Glomerular visceral epithelial cell (primary cell): ENCODE results near the gene PTPRA.
"Not testable (repeated sequence)": the region's sequence is repeated elsewhere in the genome, so short reads cannot be mapped to it uniquely, and the experiment has no call there.

Experiments
- DNase-seq: peaks from one replicate; pipeline ENCODE4 v3.0.0-alpha.2; 2016; ENCODE audit errors: extremely low spot score

PTPRA gene

DNA sequence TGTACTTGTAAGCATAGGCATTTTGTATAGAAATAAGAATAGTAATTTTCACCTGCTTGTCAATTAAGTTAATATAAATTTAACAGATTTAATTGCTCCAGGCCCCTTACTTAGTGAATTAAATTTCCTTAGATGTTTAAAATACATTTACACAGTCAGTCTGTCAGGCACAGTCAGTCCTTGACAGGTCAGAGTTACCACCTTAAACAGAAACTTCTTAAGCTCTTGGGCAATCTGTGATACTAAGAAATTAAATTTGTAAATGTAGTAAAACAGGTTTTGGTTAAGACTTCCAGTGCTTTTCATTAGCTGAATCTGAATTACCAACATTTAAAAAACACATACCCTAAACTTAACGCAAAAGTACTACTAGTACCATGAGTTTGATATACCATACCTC lies 15.9 kb downstream of the PTPRA start:
- no peak for DNase-seq

DNA sequence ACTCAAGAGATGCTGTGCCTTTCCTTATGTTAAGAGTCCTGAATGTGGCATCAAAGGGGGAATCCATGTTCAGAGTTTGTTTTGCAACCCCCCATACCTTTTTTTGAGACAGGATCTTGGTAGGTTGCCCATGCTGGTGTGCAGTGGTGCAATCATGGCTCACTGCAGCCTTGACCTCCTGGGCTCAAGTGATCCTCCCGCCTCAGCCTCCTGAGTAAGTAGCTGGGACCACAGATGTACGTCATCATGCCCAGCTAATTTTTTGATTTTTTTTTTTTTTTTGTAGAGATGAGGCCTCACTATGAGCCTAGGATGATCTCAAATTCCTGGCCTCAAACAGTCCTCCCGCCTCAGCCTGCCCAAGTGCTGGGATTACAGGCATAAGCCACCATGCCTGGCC lies 16.5 kb downstream of the PTPRA start:
- no peak for DNase-seq

DNA sequence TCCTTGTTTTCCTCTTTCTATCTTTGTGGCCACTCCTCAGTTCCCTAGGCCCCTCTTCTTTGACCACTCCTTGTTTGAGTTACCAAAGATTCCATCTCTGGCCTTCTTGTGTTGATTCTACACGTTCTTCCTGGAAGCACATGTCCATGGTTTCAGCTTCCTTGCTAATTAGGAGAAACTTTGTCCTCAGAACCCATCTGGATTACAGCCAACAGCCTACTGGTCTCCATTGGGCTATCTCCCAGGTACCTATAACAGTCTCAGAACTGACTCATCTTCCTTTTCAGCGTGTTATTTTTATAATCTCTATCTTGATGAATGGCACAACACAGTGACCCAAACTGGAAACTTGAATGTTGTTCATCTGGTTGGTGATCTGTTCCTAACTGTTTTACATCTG lies 17.5 kb downstream of the PTPRA start:
- peak; percentile 26 for DNase-seq

DNA sequence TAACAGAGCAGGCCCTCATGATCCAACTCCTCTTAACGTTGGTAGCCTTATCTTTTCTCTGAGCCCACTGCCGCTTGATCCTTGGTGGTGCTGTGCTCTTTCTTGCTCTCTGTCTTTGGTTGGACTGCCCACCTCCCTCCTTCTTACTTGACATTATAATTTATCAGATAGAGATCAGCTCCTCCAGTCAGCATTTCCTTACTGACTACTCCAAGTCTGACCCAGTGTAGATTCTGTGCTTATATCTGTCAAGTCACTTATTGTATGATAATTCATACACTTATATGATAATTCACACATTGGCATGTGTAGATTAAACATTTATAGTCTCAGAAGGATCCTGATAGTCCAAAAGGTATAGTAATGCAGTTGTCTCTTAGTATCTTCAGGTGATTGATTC lies 18.1 kb downstream of the PTPRA start:
- no peak for DNase-seq

DNA sequence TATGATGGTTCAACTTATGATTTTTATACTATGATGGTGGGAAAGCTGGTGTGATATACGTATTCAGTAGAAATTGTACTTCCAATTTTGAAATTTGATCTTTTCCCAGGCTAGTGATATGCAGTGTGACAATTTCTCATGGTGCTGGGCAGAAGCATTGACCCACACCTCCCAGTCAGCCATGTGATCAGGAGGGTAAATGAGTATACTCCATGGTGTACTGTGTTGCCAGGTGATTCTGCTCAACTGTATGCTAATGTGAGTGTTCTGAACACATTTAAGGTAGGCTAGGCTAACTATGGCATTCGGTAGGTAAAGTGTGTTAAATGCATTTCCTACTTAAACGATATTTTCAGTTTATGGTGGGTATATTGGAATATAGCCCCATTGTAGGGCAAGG lies 19.1 kb downstream of the PTPRA start:
- DNase-seq = no peak

DNA sequence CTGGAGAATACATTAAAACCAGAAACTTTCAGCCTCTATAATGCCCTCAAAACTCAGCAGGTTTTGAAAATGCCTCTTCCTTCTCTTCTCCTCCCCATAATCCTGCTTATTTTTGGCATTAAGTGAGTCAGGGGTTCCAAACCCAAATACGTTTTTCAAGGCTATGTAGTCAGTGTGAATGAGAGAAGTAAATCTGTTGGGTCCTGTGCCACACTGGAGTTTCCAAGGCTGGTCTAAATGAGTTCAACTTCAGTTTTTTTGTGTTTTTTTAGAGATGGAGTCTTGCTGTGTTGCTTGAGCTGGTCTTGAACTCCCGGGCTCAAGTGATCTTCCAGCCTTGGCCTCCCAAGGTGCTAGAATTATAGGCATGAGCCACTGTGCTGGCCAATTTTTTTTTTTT lies 20.9 kb downstream of the PTPRA start:
- DNase-seq = no peak

DNA sequence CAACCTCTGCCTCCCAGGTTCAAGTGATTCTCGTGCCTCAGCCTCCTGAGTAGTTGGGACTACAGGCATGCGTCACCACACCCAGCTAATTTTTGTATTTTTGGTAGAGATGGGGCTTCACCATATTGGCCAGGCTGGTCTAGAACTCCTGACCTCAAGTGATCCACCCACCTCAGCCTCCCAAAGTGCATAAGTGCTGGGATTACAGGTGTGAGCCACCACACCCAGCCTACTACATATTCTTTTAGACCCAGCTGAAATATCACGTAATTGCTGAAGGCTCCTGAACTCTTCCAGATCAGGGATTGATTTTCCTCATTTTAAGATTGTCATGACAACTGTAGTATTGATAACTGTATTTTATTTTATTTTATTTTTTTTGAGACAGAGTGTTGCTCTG lies 21.9 kb downstream of the PTPRA start:
- not testable (repeated sequence) for DNase-seq

DNA sequence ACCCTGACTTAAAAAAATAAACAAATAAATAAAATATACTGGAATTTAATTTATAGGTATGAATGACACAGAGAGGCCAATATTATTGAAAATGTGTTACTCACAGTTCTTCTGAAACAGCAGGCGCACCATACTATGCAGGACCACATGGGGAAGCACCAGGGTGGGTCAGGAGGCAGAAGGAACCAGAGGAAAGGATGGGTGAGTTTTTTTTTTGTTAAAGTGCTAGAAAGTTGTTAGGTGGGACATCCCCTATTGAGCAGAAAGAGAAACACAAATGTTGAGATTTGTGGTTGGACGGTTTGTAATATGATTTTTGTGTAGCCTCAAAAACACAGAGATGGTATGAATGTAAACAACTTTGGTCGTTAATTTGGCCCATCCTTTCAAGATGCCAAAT lies 26.0 kb downstream of the PTPRA start:
- no peak for DNase-seq

DNA sequence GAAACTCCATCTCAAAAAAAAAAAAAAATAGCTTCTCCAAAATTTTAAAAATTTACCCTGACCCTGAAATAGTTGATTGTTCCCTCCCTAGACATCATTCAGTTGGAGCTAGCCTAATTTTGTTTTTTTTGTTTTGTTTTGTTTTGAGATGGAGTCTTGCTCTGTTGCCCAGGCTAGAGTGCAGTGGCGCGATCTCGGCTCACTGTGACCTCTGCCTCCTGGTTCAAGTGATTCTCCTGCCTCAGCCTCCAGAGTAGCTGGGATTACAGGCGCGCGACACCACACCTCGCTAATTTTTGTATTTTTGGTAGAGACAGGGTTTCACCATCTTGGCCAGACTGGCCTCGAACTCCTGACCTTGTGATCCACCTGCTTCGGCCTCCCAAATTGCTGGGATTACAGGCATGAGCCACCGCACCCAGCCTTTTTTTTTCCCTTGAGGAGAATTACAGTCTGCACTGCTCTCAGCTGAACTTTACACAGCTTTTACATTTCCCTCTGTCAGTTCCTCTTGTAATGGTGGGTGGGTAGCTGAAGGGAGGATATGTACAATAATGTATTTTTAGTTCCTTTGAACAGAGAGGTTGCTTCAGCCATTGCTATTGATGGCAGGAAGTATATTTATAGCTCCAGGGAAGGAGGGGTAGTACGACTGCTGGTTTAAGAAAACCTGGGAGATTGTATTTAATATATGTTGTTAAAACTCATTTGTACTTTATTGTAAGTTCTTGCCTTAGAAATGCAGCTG lies 27.7 kb downstream of the PTPRA start:
- no peak for DNase-seq

DNA sequence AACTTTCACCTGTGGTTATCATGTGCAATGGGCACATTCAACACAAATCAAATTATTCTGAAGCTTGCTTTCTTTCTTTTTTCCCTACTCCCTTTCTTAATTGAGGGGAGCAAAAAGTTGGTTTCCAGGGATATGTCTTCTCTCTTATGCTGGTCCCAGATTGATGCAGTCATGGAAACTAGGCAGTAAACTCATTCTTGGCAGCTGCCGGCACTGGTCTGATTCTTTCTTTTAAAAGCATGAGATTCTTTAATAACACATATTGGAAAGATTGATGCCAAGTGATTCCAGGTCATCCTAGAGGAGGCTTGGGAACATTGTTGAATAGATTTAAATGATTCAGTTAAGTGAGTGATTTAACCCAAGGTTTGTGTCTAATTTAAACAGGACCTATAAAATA lies 29.0 kb downstream of the PTPRA start:
- DNase-seq = no peak

DNA sequence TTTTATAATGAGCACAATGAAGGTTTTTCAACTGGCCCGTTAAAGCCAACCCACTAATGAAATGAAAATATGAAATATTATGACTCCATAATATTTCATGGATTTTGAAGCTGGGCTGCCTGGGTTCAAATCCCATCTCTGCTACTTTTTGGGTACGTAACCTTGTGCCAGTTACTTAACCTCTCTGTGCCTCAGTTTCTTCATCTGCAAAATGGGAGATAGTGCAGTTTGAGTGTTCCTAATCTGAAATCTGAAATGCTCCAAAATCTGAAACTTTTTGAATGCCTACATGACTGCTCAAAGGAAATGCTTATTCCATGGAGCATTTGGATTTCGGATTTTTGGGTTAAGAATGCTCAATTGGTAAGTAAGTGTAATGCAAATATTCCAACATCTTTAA lies 29.5 kb downstream of the PTPRA start:
- DNase-seq = no peak

DNA sequence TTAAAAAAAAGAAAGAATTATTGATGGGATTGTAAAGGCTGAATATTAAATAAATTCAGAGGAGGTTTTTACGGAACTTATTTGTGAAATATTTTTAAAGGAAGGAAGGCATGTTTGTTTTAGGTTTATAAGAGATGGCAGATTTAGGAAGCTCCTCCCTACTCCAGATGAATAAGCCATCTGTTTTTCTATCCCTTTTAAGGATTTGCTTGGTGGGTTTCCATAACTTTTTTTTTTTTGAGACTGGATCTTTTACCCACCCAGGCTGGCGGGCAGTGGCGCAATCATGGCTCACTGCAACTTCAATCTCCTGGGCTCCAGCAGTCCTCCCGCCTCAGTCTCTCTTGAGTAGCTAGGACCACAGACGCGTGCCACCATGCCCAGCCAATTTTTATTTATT lies 30.4 kb downstream of the PTPRA start:
- DNase-seq = no peak

DNA sequence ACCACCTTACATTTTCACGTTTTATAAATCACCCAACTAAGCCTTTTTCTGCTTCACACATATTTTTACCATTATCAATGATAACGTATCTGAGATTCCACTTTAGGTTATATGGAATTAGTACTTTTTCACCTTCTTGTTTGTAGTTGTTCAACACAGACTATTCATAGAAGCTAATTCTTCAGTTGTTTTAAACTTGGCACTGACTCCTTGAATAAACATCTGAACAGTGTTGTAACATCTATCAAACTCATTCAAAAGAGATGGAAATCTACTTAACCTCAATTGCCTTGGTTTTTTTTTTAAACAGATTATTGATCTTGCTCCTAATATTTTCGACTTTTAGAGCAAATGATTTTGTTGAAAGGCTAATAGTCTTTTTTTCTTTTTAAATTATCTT lies 34.2 kb downstream of the PTPRA start:
- DNase-seq = no peak

DNA sequence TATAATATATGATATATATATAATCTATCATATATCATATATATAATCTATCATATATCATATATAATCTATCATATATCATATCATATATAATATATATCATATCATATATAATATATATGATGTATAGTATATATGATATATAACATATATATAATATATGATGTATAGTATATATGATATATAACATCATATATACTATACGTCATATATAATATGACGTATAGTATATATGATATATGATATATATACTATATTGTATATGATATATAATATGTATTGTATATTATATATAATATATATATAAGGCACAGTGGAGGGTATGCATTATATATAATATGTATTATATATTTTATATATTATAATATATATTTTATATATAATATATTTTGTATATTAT lies 36.7 kb downstream of the PTPRA start:
- no peak for DNase-seq

DNA sequence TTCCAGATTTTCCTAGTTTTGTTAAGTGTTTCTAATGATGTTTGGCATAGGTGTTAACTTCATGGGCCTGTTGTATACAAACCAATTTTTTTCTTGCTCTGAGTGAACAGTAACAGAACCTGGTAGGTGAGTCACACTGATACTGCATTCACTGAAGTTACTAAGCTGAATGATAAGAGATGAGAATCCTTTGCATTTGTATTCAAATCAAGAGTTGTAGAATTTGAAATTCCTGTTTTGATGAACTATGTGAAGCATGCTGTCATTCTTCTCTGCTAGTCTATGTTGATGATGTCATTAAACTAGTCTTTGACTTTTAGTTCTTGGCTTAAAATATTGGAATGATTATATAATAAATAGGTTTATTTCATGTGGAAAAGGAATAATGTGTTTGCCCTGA lies 37.9 kb downstream of the PTPRA start:
- no peak for DNase-seq

DNA sequence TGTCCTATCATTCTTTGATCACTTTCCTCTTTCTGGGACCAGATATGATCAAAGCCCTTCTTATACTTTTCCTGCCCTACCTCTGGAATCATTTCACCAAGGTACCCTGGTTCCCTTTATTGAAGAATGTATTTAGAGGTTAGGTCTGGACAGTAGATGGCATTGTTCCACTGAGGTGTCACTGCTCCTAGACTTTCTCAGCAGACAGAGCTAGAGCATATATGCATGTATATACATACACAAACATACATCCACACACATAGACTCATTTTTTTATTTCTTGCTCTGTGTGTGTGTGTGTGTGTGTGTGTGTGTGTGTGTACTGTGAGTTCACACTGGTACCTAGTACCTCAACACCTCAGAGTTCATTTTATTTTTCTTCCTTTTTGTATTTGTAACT lies 40.9 kb downstream of the PTPRA start:
- peak; percentile 12 for DNase-seq

DNA sequence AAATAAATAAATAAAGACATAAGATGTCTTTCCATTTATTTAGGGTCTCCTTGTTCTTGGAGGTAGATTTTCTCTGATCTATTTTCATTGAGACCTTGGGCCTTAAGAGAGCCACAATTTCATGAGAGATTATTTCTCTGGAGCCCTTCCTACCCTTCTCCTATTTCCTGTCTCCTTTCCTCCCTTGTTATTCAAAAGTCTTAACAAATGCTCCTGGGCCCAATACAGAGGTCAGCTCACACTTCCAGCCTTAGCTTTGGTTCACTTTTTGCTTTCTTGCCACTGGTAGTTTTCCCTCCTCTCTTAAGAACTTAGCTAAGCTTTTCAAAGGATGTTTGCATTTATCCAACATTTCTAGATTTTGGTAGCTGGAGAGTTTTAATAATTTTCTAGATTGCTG lies 44.0 kb downstream of the PTPRA start:
- no peak for DNase-seq

DNA sequence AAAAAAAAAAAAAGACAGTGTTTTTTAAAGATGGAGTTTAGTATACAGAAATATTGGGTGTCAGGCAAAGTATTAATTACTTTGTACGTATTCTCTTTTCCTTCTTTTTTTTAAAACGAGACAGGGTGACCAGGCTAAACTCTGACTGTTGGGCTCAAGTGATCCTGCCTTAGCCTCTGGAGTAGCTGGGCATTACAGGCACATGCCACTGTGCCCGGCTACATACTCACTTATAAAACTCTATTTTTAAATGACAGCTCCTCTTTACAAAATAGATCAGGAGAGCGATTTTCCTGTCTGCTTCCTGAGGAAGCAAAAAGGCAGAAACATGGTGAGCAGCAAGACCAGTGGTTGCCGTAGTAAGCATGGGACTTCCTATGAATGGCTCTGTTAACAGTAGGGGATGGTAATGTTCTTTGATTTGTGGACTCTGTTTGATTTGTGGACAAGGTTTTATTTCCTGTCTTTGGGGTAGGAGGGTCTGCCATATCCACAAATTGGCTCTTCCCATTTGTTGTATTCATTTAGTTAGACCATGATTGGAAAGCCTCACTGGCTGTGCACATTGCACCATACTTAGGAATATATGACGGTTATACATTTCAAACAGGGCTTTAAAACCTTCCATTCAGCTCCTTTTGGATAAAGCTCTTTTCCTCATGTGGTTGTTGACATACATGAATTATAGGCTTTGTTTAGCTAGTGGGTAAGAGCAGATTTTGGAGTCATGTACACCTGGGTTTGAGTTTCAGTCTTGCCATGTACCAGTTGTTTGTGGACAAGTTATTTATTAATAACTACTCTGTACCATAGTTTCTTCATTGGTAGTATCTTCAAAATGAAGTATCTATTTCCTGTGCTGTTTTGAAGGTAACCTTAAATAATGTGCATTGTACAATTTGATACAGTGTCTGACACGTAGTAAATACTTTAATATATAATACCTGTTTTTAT lies 45.1 kb downstream of the PTPRA start:
- no peak for DNase-seq

DNA sequence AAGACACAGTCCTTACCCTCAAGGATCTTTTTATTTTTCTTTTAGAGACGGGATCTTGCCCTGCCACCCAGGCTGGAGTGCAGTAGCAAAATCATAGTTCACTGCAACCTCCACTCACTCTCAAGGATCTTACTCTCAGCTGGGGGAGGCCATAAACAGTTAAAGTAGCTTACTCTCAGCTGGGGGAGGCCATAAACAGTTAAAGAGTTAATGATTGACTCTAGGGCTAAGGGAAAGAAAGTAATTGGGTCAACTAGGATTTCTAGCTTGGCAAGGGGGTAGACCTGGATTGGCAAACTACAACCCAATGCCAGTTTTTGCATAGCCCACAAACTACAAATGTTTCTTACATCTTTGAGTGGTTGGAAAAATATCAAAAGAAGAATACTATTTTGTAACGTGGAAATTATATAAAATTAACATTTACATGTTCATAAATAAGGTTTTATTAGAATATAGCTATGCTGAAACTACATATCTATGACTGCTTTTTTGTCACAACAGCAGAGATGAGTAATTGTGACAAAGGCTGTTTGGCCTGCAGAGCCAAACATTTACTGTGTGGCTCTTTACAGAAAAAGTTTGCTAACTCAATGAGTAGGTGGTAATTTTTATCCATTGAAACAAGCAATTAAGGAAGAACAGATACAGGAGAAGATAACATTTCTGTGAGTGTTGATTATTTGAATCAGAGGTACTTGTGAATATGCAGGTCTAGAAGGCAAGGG lies 46.4 kb downstream of the PTPRA start:
- DNase-seq = peak; percentile 20

DNA sequence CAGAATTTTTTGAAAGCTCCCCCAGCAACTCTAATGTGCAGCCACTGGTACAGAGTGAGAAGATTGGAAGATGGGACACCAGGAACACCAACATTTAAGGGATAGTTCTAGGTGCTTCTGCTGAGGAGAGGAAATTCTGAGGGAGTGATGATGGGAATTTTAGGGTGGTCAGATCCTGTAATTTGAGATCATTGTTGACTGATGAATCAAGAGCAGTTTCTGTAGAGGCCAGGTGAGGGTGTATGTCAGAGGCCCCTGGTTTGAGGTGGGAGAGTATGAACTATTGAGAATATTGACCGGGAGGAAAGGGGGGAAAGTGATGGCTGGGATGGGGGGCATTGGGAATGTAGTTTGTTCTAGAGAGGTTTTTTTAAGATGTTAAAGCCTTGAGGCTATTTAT lies 47.2 kb downstream of the PTPRA start:
- DNase-seq = no peak

DNA sequence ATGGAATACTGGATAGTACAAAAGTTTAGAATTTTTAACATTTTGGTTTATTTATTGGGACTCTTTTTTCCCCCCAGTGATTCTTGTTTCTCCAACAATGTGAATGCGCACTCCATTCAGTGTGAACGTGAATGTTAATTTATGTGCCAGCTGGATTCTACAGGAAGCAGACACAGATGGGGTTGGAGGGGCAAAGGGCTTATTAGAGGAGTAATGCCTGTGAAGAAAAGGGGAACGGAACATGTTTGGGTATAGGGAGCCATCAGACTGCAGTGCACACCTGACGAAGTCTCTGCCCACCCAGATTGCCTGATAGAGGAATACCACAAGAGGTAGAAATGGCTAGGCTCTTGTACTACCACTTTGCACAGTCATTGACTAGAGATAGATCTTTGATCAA lies 48.2 kb downstream of the PTPRA start:
- DNase-seq = no peak

DNA sequence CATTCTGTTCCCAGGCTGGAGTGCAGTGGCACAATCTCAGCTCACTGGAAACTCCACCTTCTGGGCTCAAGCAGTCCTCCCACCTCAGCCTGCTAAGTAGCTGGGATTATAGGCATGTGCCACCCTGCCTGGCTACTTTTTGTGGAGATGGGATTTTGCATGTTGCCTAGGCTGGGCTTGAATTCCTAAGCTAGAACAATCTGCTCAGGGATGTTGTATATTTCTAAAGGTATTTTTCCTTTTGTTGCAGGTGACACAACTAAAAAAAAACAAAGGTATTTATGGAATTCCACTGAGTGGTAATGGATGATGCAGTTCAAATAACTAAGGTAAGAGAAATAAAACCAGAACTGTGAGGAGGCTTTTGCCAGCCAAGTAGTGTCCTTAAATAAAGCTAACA lies 49.7 kb downstream of the PTPRA start:
- DNase-seq = no peak

DNA sequence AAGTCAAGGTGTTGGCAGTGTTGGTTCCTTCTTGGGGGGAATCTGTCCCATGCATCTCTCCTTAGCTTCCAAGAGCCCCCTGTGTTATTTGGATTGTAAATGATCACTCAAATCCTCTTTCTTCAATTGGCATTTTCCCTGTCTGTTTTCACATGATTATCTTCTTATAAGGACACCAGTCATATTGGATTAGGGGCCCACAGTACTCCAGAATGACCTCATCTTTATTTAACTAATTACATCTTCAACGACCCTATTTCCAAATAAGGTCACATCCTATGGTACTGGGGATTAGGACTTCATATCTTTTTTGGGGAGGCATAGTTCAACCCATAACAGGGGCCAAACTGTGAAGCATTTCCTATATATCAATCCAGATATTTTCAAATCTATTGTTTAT lies 57.3 kb downstream of the PTPRA start:
- DNase-seq = no peak
